ENCODE data around the gene SEC62.

SEC62 gene, protein sequence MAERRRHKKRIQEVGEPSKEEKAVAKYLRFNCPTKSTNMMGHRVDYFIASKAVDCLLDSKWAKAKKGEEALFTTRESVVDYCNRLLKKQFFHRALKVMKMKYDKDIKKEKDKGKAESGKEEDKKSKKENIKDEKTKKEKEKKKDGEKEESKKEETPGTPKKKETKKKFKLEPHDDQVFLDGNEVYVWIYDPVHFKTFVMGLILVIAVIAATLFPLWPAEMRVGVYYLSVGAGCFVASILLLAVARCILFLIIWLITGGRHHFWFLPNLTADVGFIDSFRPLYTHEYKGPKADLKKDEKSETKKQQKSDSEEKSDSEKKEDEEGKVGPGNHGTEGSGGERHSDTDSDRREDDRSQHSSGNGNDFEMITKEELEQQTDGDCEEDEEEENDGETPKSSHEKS

DNA sequence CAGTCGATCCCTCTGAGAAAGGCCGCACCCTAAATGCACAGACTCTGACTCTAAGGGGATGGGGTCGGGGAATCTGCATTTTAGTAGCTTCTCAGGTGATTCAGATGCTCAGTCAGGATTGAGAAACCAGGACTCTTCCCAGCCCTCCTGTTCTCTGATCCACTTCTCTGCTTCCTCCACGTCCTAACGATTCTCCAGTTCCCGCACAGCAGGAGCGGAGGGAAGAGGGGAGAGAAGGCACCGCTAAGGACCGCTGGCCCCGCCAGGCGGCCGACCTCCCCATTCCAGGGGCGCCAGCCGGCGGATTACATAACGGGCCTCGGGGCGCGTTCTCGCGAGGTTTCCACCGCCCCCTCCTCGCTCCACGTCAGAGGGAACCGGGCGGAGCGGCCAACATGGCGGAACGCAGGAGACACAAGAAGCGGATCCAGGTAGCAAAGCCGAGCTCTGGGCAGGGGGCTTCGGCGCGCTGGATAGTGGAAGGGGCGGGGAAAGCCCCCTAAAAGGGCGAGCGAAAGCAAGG, at the start of gene SEC62:
SEC62 (plus strand) TSS at position 380 of the 523 bp plus-strand sequence; CDS start at position 396, 16 bp downstream.
- DNase-seq: peak; percentile 96

DNA sequence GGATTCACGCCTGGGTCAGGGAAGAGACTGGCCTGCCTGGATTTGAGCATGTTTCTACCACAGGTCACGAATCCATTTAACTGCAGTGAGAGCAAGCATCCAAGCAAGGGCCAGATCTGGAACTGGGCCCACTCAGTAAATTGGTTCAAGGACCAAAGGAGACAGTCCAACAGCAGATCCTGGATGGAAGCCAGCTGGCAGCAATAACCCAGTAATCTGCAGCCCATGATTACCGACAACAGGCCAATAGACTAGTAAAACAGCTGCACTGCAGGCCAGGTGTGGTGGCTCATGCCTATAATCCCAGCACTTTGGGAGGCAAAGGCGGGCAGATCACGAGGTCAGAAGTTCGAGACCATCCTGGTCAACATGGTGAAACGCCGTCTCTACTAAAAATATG, 43.4 kb upstream of the SEC62 start:
- DNase-seq: no peak

DNA sequence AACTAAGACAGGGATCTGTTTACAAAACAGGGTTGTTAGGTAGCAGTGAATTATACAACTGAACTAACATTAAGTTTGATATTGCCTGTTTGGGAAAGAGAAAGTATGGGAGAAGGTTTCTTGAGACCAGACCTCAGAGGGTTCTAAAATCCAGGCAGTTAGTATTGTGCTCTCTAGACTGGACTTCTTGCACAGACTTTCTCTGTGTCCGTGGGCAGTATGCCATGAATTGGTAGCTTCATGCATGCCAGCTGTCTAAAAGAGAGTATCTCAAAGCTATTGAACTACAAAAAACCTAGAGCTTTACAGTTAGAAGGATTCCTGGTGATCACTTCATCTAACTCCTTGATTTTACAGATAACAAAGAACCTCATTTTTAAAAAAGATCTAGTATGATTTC, 42.8 kb upstream of the SEC62 start:
- no peak for DNase-seq

GRCh38 chr3:169929830-169930519, 36.6 kb upstream of the SEC62 start:
- no peak for DNase-seq

DNA sequence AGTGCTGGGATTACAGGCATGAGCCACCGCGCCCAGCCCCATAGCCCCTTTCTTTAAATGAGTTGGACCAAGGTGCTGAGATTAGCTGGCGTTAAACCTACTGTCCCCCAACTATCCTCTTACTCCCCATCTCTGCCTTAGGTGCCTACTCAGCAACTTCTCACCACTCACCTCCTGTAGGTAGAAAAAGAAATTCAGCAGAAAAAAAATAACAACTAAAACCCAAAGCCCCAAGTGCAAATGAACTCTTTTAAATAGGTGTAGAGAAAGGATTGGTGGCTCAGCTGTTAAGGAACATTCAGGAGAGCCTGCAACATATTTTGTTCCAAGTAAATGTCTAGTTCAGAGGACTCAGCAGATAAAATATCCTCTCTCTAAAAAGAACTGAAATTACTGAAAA, 35.8 kb upstream of the SEC62 start:
- DNase-seq: no peak

DNA sequence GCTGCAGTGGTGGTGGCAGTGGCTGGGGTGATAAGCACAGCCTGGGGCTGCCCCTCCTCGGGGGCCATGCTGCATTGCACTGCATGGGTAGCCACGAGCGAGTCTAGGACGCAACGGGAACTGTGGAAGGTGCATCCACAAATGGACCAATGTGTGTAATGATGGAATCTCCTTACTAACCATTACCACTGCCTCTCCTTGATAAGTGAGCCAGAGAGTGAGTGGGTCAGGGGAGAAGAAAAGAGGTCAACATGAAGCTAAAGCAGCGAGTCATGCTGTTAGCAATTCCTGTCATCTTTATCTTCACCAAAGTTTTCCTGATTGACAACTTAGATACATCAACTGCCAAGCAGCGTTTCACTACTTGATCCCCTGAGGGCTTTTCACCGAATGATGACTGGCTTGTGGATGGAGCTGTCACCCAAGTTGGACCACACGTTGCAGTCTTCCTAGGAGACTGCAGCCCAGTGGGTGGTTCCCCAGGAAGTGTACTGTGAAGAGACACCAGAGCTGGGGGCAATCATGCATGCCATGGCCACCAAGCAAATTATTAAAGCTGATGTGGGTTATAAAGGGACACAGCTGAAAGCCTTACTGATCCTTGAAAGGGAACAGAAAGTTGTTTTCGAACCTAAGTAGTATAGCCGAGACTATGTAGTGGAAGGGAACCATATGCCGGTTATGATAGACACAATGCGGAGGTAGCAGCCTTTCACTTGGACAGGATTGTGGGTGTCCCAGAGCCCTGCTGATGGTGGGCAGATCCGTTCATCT, 34.7 kb upstream of the SEC62 start:
- no peak for DNase-seq

DNA sequence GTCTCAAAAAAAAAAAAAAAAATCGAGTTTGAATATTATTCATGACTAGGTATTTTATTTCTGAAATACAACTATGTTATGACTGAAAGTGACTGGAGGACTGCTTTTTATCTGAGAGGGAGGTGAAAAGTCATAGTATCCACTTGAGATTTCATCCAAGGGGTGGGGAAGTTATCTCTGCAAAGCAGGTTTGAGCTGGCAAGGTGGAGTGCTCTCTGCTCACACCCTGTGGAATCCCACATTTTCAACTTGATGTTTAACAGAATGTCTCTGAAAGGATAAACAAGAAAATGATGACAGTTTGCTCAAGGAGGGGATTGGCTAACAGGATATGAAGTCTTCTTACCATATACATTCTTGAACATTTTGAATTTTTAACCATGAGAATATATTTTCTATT, 27.3 kb upstream of the SEC62 start:
- DNase-seq: no peak

GRCh38 chr3:169939751-169940150, 26.9 kb upstream of the SEC62 start:
- no peak for DNase-seq

- no peak for DNase-seq
Observed at GRCh38 chr3:169940470-169941181, 26.0 kb upstream of the SEC62 start.

- peak; percentile 66 for DNase-seq
Observed at GRCh38 chr3:169945313-169945712, 21.3 kb upstream of the SEC62 start.

DNA sequence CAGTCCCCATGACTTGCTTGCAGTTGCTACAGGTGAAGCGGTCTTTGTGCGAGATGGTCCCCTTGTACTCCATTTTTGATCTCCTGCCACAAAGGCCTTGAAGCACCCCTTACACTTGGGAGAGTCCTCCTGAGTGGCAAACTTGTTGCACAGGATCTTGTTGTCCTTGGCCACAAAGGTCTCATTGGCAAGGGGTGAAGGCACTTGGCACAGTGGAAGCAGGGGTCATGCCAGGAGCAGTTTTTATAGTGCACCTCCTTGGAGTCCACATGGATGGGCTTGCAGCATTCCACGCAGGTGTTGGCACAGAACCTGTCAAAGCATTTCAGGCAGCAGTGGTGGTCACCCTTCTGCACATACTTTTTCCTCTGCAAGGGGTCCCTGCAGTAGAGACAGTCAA, 20.3 kb upstream of the SEC62 start:
- no peak for DNase-seq

- DNase-seq: no peak
Observed at GRCh38 chr3:169948559-169949448, 17.8 kb upstream of the SEC62 start.

DNA sequence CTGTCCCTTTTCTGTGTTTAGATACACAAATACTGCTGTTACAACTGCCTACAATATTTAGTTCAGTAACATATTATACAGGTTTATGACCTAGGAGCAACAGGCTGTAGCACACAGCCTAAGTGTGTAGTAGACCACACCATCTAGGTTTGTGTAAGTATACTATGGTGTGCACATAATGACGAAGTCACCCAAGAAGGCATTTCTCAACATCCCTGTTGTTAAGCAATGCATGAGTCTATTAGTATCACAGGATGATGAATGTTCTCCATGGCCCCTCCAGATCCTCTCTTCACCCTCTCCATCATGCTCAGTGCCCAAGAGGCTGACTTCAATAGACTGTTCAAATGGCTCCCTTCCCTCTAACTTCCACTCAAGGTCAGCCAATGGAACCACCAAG, 14.6 kb upstream of the SEC62 start:
- no peak for DNase-seq

- DNase-seq: no peak
Observed at GRCh38 chr3:169953462-169954141, 13.0 kb upstream of the SEC62 start.

DNA sequence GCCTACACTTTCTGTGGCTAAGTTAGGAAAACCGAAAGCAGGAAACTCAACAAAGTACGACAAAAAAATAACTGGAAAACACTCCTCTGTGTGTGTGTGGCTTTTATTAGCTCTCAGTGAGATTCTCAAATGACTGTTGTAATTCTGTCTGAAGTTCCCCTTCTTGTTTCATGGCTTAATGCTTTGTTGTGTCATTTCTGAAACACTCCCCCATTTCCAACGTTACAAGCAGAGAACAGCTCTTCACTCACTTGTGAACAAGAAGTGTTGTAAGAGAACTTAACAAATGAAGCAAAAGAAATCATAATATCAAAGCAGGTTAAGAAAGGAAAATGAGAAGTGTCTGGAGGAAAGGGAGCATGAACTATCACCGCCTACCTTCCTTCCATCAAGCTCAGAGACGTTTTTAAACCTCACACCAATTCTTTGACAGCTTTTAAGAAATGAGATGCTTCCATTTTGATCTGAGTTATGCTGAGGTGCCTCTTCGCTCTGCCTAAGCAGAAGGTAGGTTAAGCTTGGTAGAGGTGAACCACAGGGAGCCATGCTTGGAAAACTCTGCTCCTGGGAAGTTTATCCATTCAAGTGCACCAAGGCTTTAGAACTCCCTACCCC, 12.4 kb upstream of the SEC62 start:
- no peak for DNase-seq

DNA sequence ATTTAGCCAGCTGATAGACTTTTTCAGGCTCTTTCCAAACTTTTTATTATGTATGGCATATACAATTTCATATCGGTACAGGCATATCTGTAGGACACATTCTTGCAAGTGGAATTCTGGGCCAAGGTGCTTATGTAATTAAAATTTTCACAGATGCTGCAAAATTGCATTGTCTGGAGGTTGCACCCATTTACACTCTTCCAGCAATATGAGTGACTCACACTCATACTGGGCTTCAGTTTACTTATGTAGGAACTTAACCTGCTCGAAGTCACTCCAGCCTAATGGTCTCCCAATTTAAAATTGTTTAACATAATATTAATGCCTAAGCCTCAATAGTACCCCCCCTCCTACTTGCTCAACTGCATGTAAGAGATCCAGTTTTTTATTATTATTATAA, 11.2 kb upstream of the SEC62 start:
- DNase-seq: no peak

DNA sequence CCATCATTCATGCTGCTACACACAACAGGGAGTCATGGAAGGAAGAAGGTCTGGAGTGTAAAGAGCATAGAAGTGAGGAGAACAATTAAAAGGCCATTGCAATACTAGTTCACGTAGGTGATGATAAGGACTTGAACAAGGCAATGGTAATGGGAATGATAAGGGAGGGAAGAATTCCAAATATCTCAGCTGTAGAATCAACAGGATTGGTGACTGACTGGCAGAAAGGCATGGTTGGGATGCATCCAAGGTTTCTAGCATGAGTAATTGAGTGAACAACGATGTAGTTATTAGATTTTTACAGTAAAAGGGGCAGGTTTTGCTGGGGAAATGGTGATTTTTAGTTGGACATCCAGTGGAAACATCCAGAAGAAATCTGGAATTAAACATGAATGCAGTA, 2.4 kb upstream of the SEC62 start:
- no peak for DNase-seq

- no peak for DNase-seq
Observed at GRCh38 chr3:169965562-169966427, 812 bp upstream of the SEC62 start.
